Measurements from ENCODE around the gene NPPC.
"Not testable (repeated sequence)": the region's sequence is repeated elsewhere in the genome, so short reads cannot be mapped to it uniquely, and the experiment has no call there.

The NPPC gene

GRCh38 chr2:231919341-231920035 lies 6.7 kb downstream of the NPPC start:
- peaks cover under 1% of the 10 kb centered on the region for H3K27me3 ChIP-seq (ENCODE audit: insufficient read depth, insufficient read length)
- H3K9me3 ChIP-seq (ENCODE audit: insufficient read depth, low read length), result no peaks in the 10 kb centered on the region
- peaks cover 3% of the 10 kb centered on the region for H3K36me3 ChIP-seq (ENCODE audit: insufficient read depth, insufficient read length, low read length)
- no peak for TF ChIP-seq SUZ12 (IDR thresholded peaks at IDR 0.05; ENCODE audit: extremely low read depth, insufficient read depth, insufficient read length)
- no peak for TF ChIP-seq ZNF274 (IDR thresholded peaks at IDR 0.05; ENCODE audit: low read depth, low read length)
- no peak overlapping the region for H3K4me3 ChIP-seq (ENCODE audit: insufficient read length, low read depth)
- peaks cover 10% of the 10 kb centered on the region for H3K4me1 ChIP-seq (ENCODE audit: insufficient read depth, insufficient read length)
- no peak for DNase-seq (ENCODE audit: low read depth, low spot score)
- H3K9ac ChIP-seq (ENCODE audit: insufficient read length, low read depth), result no peak overlapping the region

DNA sequence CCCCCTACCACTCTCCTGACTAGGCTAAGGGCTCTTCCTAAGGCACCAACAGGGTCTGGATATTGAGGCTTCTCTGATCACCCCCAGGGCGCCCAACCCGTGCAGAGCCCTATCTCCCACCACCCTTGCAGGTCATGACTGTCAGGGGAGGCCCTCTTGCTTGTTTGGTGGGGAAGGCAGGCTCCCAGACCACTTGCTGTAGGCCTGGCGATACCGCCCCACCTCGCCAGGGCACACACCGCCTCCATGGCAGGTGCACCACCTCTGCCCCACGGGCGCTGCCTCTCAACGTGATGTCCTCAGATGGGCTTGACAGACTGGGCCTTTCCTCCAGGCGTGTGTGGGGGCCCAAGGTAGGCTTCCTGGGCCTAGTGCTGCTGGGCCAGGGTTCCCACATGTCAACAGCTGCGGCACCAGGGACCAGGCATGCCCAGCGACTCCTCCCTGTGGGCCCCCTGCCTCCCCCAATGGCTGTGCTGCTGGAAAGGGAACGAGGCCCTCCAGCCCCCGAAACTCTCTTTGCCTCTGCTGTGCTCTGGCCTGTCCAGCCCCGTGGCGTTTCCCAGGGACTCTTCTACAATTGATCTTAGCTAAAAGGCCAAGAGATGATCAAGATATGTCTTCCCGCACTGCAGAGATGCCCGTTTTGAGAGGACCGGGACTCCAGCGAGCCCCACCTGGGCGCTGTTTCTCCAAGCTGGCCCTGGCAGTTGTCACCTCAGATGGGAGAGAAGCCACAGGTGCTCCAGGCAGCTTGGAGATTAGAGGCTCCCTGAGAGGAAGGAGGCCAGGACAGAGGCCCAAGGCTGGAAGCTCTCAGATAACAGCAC lies 7.5 kb downstream of the NPPC start:
- H3K4me1 ChIP-seq (ENCODE audit: insufficient read depth, insufficient read length), result peaks cover 10% of the 10 kb centered on the region
- H3K9me3 ChIP-seq (ENCODE audit: insufficient read depth, low read length), result no peaks in the 10 kb centered on the region
- no peaks in the 10 kb centered on the region for H3K36me3 ChIP-seq (ENCODE audit: insufficient read depth, insufficient read length, low read length)
- H3K27me3 ChIP-seq (ENCODE audit: insufficient read depth, insufficient read length), result no peaks in the 10 kb centered on the region
- TF ChIP-seq YY1 (IDR thresholded peaks at IDR 0.05; ENCODE audit: insufficient read depth, insufficient read length), result no peak
- TF ChIP-seq ZNF274 (IDR thresholded peaks at IDR 0.05; ENCODE audit: low read depth, low read length), result no peak
- no peak for TF ChIP-seq SUZ12 (IDR thresholded peaks at IDR 0.05; ENCODE audit: extremely low read depth, insufficient read depth, insufficient read length)
- H3K4me3 ChIP-seq (ENCODE audit: insufficient read length, low read depth), result no peak overlapping the region
- no peak overlapping the region for H3K9ac ChIP-seq (ENCODE audit: insufficient read length, low read depth)
- DNase-seq (ENCODE audit: low read depth, low spot score), result no peak

DNA sequence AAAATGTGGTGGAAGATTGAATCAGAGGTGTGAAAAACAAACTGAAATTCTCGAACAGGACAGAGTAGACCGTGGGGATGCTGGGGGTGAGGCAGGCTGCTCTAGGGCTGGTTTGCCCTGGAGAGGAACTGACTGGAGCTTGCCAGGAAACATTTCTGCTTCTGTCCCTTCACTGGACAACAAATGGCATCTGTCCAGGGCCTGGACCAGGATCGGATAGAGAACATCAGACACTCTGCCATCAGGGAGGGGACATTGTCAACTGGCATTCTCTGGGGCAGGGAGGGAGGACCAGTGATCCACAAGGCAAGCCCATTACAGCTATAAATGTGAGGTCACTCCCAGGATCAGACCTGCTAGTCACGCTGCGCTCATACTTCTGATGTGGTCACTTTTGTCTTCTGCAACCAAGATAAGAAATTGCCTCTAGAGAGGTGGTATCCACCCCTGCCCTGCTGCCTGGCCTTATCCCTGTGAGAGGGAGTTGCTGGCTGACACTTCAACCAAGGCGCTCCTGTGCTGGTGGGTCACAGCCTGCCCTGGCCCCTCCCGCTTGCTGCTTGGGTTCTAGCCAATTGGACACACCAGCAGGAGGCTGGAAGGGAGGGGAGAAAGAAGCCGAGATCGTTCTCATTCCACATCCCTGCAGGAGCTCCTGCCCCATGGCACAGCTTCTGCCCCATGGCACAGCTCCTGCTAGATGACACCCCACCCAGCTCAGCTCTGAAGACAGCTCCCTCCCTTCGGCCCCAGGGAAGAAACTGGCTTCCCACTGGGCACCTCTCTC lies 8.7 kb downstream of the NPPC start:
- Histone ChIP-seq H3K9ac (ENCODE audit: insufficient read length, low read depth) (no peak overlapping the region), H3K36me3 (ENCODE audit: insufficient read depth, insufficient read length, low read length) (no peaks in the 10 kb centered on the region), H3K4me1 (ENCODE audit: insufficient read depth, insufficient read length) (peaks cover 4% of the 10 kb centered on the region), H3K27me3 (ENCODE audit: insufficient read depth, insufficient read length) (no peaks in the 10 kb centered on the region), H3K4me3 (ENCODE audit: insufficient read length, low read depth) (no peak overlapping the region), H3K9me3 (ENCODE audit: insufficient read depth, low read length) (no peaks in the 10 kb centered on the region)
- DNase-seq (ENCODE audit: low read depth, low spot score), result no peak
- TF ChIP-seq YY1 (IDR thresholded peaks at IDR 0.05; ENCODE audit: insufficient read depth, insufficient read length) (no peak), SUZ12 (IDR thresholded peaks at IDR 0.05; ENCODE audit: extremely low read depth, insufficient read depth, insufficient read length) (no peak), ZNF274 (IDR thresholded peaks at IDR 0.05; ENCODE audit: low read depth, low read length) (no peak)

GRCh38 chr2:231914077-231914690 lies 12.0 kb downstream of the NPPC start:
- no peak for DNase-seq (ENCODE audit: low read depth, low spot score)
- H3K36me3 ChIP-seq (ENCODE audit: insufficient read depth, insufficient read length, low read length), result no peaks in the 10 kb centered on the region
- TF ChIP-seq YY1 (IDR thresholded peaks at IDR 0.05; ENCODE audit: insufficient read depth, insufficient read length), result no peak
- no peak for TF ChIP-seq ZNF274 (IDR thresholded peaks at IDR 0.05; ENCODE audit: low read depth, low read length)
- TF ChIP-seq SUZ12 (IDR thresholded peaks at IDR 0.05; ENCODE audit: extremely low read depth, insufficient read depth, insufficient read length), result no peak
- peaks cover 5% of the 10 kb centered on the region for H3K4me1 ChIP-seq (ENCODE audit: insufficient read depth, insufficient read length)
- no peak overlapping the region for H3K4me3 ChIP-seq (ENCODE audit: insufficient read length, low read depth)
- H3K9me3 ChIP-seq (ENCODE audit: insufficient read depth, low read length), result no peaks in the 10 kb centered on the region
- no peak overlapping the region for H3K9ac ChIP-seq (ENCODE audit: insufficient read length, low read depth)
- H3K27me3 ChIP-seq (ENCODE audit: insufficient read depth, insufficient read length), result no peaks in the 10 kb centered on the region

- peaks cover 5% of the 10 kb centered on the region for H3K4me1 ChIP-seq (ENCODE audit: insufficient read depth, insufficient read length)
- TF ChIP-seq YY1 (IDR thresholded peaks at IDR 0.05; ENCODE audit: insufficient read depth, insufficient read length) (no peak), ZNF274 (IDR thresholded peaks at IDR 0.05; ENCODE audit: low read depth, low read length) (no peak), SUZ12 (IDR thresholded peaks at IDR 0.05; ENCODE audit: extremely low read depth, insufficient read depth, insufficient read length) (no peak)
These were observed 14.8 kb downstream of the NPPC start for GRCh38 chr2:231911381-231911780.

GRCh38 chr2:231910771-231911170 lies 15.4 kb downstream of the NPPC start:
- Histone ChIP-seq H3K9me3 (ENCODE audit: insufficient read depth, low read length) (no peaks in the 10 kb centered on the region), H3K4me3 (ENCODE audit: insufficient read length, low read depth) (no peak overlapping the region), H3K9ac (ENCODE audit: insufficient read length, low read depth) (no peak overlapping the region), H3K4me1 (ENCODE audit: insufficient read depth, insufficient read length) (peaks cover 5% of the 10 kb centered on the region), H3K27me3 (ENCODE audit: insufficient read depth, insufficient read length) (no peaks in the 10 kb centered on the region), H3K36me3 (ENCODE audit: insufficient read depth, insufficient read length, low read length) (no peaks in the 10 kb centered on the region)
- DNase-seq (ENCODE audit: low read depth, low spot score), result no peak
- TF ChIP-seq YY1 (IDR thresholded peaks at IDR 0.05; ENCODE audit: insufficient read depth, insufficient read length) (no peak), ZNF274 (IDR thresholded peaks at IDR 0.05; ENCODE audit: low read depth, low read length) (no peak), SUZ12 (IDR thresholded peaks at IDR 0.05; ENCODE audit: extremely low read depth, insufficient read depth, insufficient read length) (no peak)

More at GRCh38 chr2:231911381-231911780, 14.8 kb downstream of the NPPC start:
- H3K4me3 ChIP-seq (ENCODE audit: insufficient read length, low read depth), result no peak overlapping the region
- no peaks in the 10 kb centered on the region for H3K36me3 ChIP-seq (ENCODE audit: insufficient read depth, insufficient read length, low read length)
- H3K9ac ChIP-seq (ENCODE audit: insufficient read length, low read depth), result no peak overlapping the region
- DNase-seq (ENCODE audit: low read depth, low spot score), result no peak
- H3K9me3 ChIP-seq (ENCODE audit: insufficient read depth, low read length), result no peaks in the 10 kb centered on the region
- no peaks in the 10 kb centered on the region for H3K27me3 ChIP-seq (ENCODE audit: insufficient read depth, insufficient read length)

DNA sequence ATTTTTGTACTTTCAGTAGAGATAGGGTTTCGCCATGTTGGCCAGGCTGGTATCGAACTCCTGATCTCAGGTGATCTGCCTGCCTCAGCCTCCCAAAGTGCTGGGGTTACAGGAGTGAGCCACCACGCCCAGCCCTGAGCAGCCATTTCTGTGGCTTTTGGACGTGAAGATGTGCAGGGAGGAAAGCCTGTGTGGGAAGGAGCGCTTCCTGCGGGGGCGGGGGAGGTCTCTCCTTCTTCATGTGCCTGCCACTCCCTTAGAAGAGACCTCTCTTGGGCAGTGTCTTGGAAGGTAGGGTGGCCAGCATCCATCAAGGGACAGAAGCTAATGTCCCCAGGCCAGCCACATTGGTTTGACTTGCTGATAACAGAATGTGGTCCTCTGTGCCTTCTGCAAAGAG lies 16.0 kb downstream of the NPPC start:
- not testable (repeated sequence) for H3K9me3 ChIP-seq (ENCODE audit: insufficient read depth, low read length); H3K4me3 ChIP-seq (ENCODE audit: insufficient read length, low read depth); H3K4me1 ChIP-seq (ENCODE audit: insufficient read depth, insufficient read length); DNase-seq (ENCODE audit: low read depth, low spot score); H3K27me3 ChIP-seq (ENCODE audit: insufficient read depth, insufficient read length); H3K36me3 ChIP-seq (ENCODE audit: insufficient read depth, insufficient read length, low read length); H3K9ac ChIP-seq (ENCODE audit: insufficient read length, low read depth)
